BE2C (cell line): Measurements from ENCODE around the gene IRAK2.

Experiments
- DNase-seq: peaks from one replicate; pipeline ENCODE4 v3.0.0-alpha.2; 2020
- H3K27me3 ChIP-seq: fragments of 250-450 bp; sonication (Bioruptor Pico); 2 replicates; pipeline ENCODE4 v1.5.1; 2020; ENCODE audit warnings: mild to moderate bottlenecking
- H3K36me3 ChIP-seq: fragments of 250-450 bp; sonication (Bioruptor Pico); 2 replicates; pipeline ENCODE4 v1.5.1; 2020; ENCODE audit warnings: mild to moderate bottlenecking
- H3K4me1 ChIP-seq: fragments of 250-450 bp; sonication (Bioruptor Pico); 2 replicates; pipeline ENCODE4 v1.5.1; 2020
- H3K4me3 ChIP-seq: 2 replicates; pipeline ENCODE4 v1.5.1; 2011; ENCODE audit warnings: low read depth, low read length
- H3K9me3 ChIP-seq: fragments of 250-450 bp; sonication (Bioruptor Pico); 2 replicates; pipeline ENCODE4 v1.5.1; 2020
- CTCF ChIP-seq: IDR thresholded peaks from 2 replicates; pipeline ENCODE4 v1.5.1; 2012; ENCODE audit warnings: mild to moderate bottlenecking, low read depth, low read length

The IRAK2 gene

GRCh38 chr3:10235551-10235950 lies 70.8 kb downstream of the IRAK2 start:
- H3K4me1 ChIP-seq: peaks cover 4% of the 10 kb centered on the region
- no peak for DNase-seq
- no peaks in the 10 kb centered on the region for H3K36me3 ChIP-seq

GRCh38 chr3:10238345-10239183 lies 73.8 kb downstream of the IRAK2 start:
- DNase-seq: no peak
- Histone ChIP-seq H3K4me3 (no peak overlapping the region), H3K9me3 (no peaks in the 10 kb centered on the region), H3K36me3 (no peaks in the 10 kb centered on the region), H3K4me1 (peaks cover 4% of the 10 kb centered on the region), H3K27me3 (no peaks in the 10 kb centered on the region)
- no peak for TF ChIP-seq CTCF

More at GRCh38 chr3:10235551-10235950, 70.8 kb downstream of the IRAK2 start:
- Histone ChIP-seq H3K9me3 (no peaks in the 10 kb centered on the region), H3K27me3 (no peaks in the 10 kb centered on the region), H3K4me3 (no peak overlapping the region)
- no peak for TF ChIP-seq CTCF

GRCh38 chr3:10240799-10241198 lies 76.1 kb downstream of the IRAK2 start:
- Histone ChIP-seq H3K4me1 (no peaks in the 10 kb centered on the region), H3K36me3 (no peaks in the 10 kb centered on the region), H3K27me3 (no peaks in the 10 kb centered on the region), H3K9me3 (no peaks in the 10 kb centered on the region), H3K4me3 (no peak overlapping the region)
- TF ChIP-seq CTCF: no peak
- DNase-seq: no peak

DNA sequence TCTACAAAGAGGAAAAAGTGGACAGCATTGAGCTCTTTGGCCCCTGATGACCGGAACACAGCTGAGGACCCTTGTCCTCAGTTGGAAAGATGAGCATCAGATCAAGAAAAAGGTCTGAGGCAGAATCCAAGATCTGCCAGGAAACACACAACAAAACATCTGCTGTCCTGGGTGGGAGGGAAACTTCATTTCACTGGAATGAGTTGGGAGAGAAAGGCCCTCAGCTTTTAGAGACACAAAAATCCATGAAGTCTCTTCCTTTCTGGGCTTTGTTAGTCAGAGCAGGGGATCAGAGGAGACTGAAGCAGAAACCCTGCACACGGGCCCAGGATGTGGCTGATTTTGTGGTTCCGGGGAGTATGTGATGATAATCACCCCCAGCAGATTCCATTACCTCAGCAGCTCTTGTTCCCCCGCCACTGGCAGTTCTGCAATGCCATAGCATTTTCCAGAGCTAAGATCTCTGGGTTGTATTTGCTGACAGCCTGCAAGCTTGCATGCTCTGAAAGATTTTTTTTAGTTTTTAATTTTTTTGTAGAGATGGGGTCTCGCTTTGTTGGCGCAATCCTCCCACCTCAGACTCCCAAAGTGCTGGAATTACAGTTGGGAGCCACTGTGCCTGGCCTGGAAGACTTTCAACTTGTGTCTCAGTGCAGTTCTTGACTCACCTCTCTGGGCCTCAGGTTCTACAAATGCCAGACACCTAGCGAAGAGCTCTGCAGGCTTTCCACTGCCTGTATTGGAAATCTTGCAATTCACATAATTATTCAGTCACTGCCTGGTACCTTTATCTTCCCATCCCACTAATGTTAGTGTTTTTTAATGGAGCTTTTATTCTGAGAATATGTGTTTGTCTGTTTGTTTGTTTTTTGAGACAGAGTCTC lies 77.7 kb downstream of the IRAK2 start:
- no peaks in the 10 kb centered on the region for H3K27me3 ChIP-seq
- no peaks in the 10 kb centered on the region for H3K9me3 ChIP-seq
- H3K4me1 ChIP-seq: no peaks in the 10 kb centered on the region
- no peak overlapping the region for H3K4me3 ChIP-seq
- DNase-seq: no peak
- H3K36me3 ChIP-seq: no peaks in the 10 kb centered on the region
- no peak for TF ChIP-seq CTCF

DNA sequence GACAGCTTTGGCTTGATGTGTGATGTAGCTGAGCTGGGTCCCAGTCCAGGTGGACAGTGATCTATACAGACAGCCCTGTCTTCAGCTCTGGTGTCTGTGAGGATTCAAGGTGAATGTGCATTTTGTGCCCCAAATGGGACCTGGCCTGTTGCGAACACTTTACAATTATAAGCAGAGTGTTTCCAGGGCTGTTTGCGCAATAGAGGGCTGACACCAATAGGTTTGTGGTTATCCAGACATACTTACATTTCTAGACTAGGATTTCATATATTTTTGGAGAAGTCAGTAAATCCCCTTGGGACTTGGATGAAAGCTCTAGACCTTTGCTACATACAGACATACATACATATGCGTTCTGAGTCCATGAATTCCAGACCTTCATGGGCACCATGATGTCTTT lies 79.3 kb downstream of the IRAK2 start:
- no peaks in the 10 kb centered on the region for H3K4me1 ChIP-seq
- H3K27me3 ChIP-seq: no peaks in the 10 kb centered on the region
- TF ChIP-seq CTCF: no peak
- H3K4me3 ChIP-seq: no peak overlapping the region
- DNase-seq: no peak
- H3K36me3 ChIP-seq: no peaks in the 10 kb centered on the region
- no peaks in the 10 kb centered on the region for H3K9me3 ChIP-seq
